ENCODE data around the gene EIF4B. TPM values are rescaled to one million over a fixed set of nuclear protein-coding genes. Genes with fewer than 3 reads are reported as not detected.

EIF4B gene
- total RNA-seq, 2 experiments from 2014 or later: 385 to 474 TPM

GRCh38 chr12:53042607-53043454 lies 36.6 kb downstream of the EIF4B start:
- ChIA-PET CTCF (interaction anchor here (1.3 to 3.2 kb wide), 3 partner anchors 11 to 56 kb away, joined by 3 to 13 read pairs (median 4); partner anchors contain the start of gene SPRYD3), POLR2A (no interaction called here)
- peaks cover 33% of the 10 kb centered on the region for H3K36me3 Mint-ChIP-seq (ENCODE audit: low read depth)
- no peak overlapping the region for H3K4me3 Mint-ChIP-seq
- H3K27ac Mint-ChIP-seq: peak overlapping the region; percentile 43
- no peaks in the 10 kb centered on the region for H3K9me3 Mint-ChIP-seq
- peaks cover 10% of the 10 kb centered on the region for H3K27me3 Mint-ChIP-seq
- H3K4me1 Mint-ChIP-seq: peaks cover 35% of the 10 kb centered on the region
- no peak for DNase-seq

GRCh38 chr12:53044052-53044581 lies 37.9 kb downstream of the EIF4B start:
- CTCF ChIA-PET: interaction anchor here (1.3 to 3.2 kb wide), 5 partner anchors 10 to 36 kb away, joined by 3 to 13 read pairs (median 6); partner anchors contain the start of gene SPRYD3
- H3K27me3 Mint-ChIP-seq: peaks cover 10% of the 10 kb centered on the region
- no peak overlapping the region for H3K27ac Mint-ChIP-seq
- no peak overlapping the region for H3K4me3 Mint-ChIP-seq
- POLR2A ChIA-PET: no interaction called here
- peaks cover 32% of the 10 kb centered on the region for H3K4me1 Mint-ChIP-seq
- peaks cover 21% of the 10 kb centered on the region for H3K36me3 Mint-ChIP-seq (ENCODE audit: low read depth)
- H3K9me3 Mint-ChIP-seq: no peaks in the 10 kb centered on the region
- no peak for DNase-seq

DNA sequence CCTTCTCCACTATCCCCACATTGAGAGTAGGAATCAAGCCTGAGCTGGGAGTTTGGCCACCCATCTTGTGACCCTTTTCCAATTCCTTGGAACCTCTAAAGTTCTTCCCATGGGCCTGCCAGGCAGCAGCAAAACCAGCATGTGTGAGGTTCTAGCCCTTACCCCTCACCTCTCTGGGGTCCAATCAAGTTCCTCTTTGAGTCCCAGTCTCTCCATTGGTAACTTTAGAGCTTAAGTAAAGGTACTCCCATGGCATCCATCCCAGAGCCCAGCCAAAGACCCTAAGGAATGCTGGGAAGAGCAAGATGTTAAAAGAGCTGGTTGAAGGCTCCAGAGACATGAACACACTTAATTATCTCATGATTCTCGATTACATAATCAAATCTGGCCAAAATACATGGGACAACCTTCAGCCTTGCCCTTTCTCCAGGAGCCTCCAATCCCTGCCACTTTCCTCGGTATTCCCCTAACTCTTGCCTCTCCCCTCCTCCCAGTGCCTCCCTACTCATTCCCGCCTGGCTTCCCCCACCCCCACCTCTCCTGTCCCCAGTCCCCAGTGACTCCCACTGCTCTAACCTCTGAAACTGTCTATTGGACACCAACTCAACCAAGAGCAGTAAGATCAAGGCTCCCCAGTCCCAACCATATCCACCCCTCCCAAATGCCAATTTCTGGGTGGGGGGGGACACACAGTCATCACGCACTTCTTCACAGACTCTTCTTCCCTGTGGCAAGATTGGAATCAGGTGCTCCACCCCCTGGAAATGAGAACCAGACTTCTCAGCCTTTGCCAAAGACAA lies 38.8 kb downstream of the EIF4B start:
- H3K27me3 Mint-ChIP-seq: peaks cover 10% of the 10 kb centered on the region
- no peaks in the 10 kb centered on the region for H3K9me3 Mint-ChIP-seq
- H3K4me1 Mint-ChIP-seq: peaks cover 30% of the 10 kb centered on the region
- H3K36me3 Mint-ChIP-seq (ENCODE audit: low read depth): peaks cover 14% of the 10 kb centered on the region
- DNase-seq: no peak
- ChIA-PET POLR2A (no interaction called here), CTCF (interaction anchor here (0.6 to 3.2 kb wide), 7 partner anchors 9 to 178 kb away, joined by 3 to 13 read pairs (median 4); partner anchors contain the start of gene IGFBP6)
- no peak overlapping the region for H3K27ac Mint-ChIP-seq
- no peak overlapping the region for H3K4me3 Mint-ChIP-seq

- no peaks in the 10 kb centered on the region for H3K9me3 Mint-ChIP-seq
- ChIA-PET CTCF (interaction anchor here (1.1 to 3.2 kb wide), 7 partner anchors 9 to 52 kb away, joined by 3 to 13 read pairs (median 8); partner anchors contain the start of genes IGFBP6 and SPRYD3), POLR2A (no interaction called here)
- H3K4me1 Mint-ChIP-seq: peaks cover 30% of the 10 kb centered on the region
- peaks cover 9% of the 10 kb centered on the region for H3K36me3 Mint-ChIP-seq (ENCODE audit: low read depth)
- H3K27ac Mint-ChIP-seq: no peak overlapping the region
- peaks cover 10% of the 10 kb centered on the region for H3K27me3 Mint-ChIP-seq
- DNase-seq: no peak
- H3K4me3 Mint-ChIP-seq: peak overlapping the region; percentile 92
Measured at GRCh38 chr12:53045696-53046045, 39.4 kb downstream of the EIF4B start.

- no peaks in the 10 kb centered on the region for H3K9me3 Mint-ChIP-seq
- CTCF ChIA-PET: interaction anchor here (0.6 to 3.1 kb wide), 9 partner anchors 8 to 370 kb away, joined by 3 to 20 read pairs (median 8); partner anchors contain the start of genes SOAT2 and SPRYD3
- H3K36me3 Mint-ChIP-seq (ENCODE audit: low read depth): peaks cover 2% of the 10 kb centered on the region
- peaks cover 30% of the 10 kb centered on the region for H3K4me1 Mint-ChIP-seq
- DNase-seq: peak; percentile 42
- POLR2A ChIA-PET: no interaction called here
- peaks cover 10% of the 10 kb centered on the region for H3K27me3 Mint-ChIP-seq
- H3K4me3 Mint-ChIP-seq: peak overlapping the region; percentile 92
- peak overlapping the region; percentile 87 for H3K27ac Mint-ChIP-seq
Measured at GRCh38 chr12:53046655-53047220, 40.5 kb downstream of the EIF4B start.

- CTCF ChIA-PET: interaction anchor here (0.6 to 3.1 kb wide), 11 partner anchors 9 to 246 kb away, joined by 3 to 20 read pairs (median 5); partner anchors contain the start of genes EIF4B and SOAT2
- no peaks in the 10 kb centered on the region for H3K36me3 Mint-ChIP-seq (ENCODE audit: low read depth)
- no peaks in the 10 kb centered on the region for H3K9me3 Mint-ChIP-seq
- peaks cover 30% of the 10 kb centered on the region for H3K4me1 Mint-ChIP-seq
- peak overlapping the region; percentile 32 for H3K4me3 Mint-ChIP-seq
- peak overlapping the region; percentile 13 for H3K27ac Mint-ChIP-seq
- peak; percentile 59 for DNase-seq
- H3K27me3 Mint-ChIP-seq: peaks cover 10% of the 10 kb centered on the region
- POLR2A ChIA-PET: no interaction called here
Measured at GRCh38 chr12:53047221-53048032, 41.2 kb downstream of the EIF4B start.

DNA sequence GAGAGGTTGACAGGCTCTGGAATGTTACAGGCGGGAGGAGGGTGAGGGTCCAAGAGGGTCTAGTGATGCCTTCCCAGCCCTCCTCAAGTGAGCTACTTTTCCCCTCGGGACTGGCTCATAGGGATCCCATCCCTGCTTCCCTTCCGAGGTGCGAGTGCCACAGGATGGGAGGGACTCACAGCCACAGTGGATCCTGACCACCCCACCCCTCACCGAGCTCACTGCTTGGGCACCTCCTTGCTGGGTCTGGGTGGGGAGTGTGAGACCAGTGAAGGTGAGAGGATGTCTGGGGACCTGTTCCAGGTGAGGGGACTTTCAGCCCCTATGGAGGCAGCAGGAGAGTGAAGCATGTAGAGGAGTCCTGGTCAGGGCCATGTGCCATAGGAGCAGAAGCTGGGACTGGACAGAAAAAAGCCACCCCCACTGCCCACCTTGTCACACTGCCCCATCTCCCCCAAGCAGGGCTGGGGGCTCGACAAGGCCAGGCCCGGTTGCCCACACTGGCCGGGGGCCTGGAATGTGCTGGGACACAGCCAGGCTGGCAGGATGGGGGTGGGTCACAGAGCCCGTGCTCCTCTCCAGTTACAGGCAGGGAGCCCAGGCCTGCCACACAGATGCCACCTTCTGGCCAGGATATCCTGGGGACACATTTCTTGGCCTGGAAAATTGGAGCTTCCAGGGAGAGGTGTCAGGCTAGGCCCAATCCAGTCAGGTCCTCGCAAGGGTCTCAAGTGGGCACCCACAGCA lies 42.0 kb downstream of the EIF4B start:
- Mint-ChIP-seq H3K4me1 (peaks cover 30% of the 10 kb centered on the region), H3K27me3 (peaks cover 10% of the 10 kb centered on the region), H3K4me3 (peak overlapping the region; percentile 32), H3K36me3 (ENCODE audit: low read depth) (no peaks in the 10 kb centered on the region), H3K9me3 (no peaks in the 10 kb centered on the region), H3K27ac (peak overlapping the region; percentile 13)
- DNase-seq: no peak
- CTCF ChIA-PET: interaction anchor here (0.6 to 3.1 kb wide), 14 partner anchors 8 to 1082 kb away, joined by 3 to 20 read pairs (median 4); partner anchors contain the start of genes EIF4B and SOAT2
- POLR2A ChIA-PET: no interaction called here

- H3K4me3 Mint-ChIP-seq: no peak overlapping the region
- H3K4me1 Mint-ChIP-seq: peaks cover 35% of the 10 kb centered on the region
- CTCF ChIA-PET: interaction anchor here (0.6 to 3.1 kb wide), 8 partner anchors 8 to 1081 kb away, joined by 3 to 20 read pairs (median 4); partner anchors contain the start of gene EIF4B
- peaks cover 10% of the 10 kb centered on the region for H3K27me3 Mint-ChIP-seq
- DNase-seq: no peak
- no peaks in the 10 kb centered on the region for H3K9me3 Mint-ChIP-seq
- POLR2A ChIA-PET: no interaction called here
- H3K27ac Mint-ChIP-seq: no peak overlapping the region
- H3K36me3 Mint-ChIP-seq (ENCODE audit: low read depth): no peaks in the 10 kb centered on the region
Measured at GRCh38 chr12:53048780-53049401, 42.6 kb downstream of the EIF4B start.

DNA sequence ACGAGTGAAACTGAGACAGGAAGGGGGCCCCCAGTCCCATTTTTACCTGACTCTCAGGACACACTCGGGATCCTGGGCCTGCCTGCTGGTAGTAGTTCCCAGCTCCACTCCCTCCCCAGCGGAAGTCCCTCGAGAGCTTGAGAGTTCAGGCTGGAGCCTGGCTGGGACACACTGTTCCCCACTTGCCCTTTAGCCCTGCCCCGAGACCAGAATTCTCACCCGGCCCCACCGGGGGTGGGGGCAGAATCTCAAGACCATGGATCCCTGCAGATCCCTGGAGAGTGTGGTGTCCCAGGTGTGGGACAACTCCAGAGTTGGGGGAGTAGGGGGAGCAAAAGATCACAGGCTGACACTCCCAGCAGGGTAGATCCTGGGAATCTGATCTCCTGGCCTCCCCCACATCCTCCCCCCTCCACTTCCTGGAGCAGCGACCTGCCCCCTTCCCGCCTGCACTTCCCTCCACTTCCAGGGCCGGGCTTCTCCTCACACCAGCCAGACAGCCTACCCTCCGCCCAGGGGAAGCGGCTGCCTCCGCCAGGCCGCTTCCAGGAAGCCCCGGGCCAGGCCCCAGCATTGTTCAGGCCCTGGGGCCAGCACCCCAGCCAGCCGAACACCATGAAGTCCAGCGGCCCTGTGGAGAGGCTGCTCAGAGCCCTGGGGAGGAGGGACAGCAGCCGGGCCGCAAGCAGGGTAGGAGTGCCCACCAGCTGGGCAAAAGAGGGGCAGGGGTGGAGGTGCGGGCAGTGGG lies 43.5 kb downstream of the EIF4B start, which contains the start of gene TNS2:
TNS2 (plus strand) TSS at position 495 of the 748 bp plus-strand sequence; CDS start at position 616, 121 bp downstream.
- Mint-ChIP-seq H3K4me3 (no peak within 1 kb of the TSS), H3K27ac (peak within 1 kb of the TSS; percentile 60), H3K27me3 (peaks cover 8% of the 10 kb centered on the region), H3K36me3 (ENCODE audit: low read depth) (no peaks in the 10 kb centered on the region), H3K9me3 (no peaks in the 10 kb centered on the region), H3K4me1 (peaks cover 40% of the 10 kb centered on the region)
- CTCF ChIA-PET: interaction anchor here (3.1 kb wide), 1 partner anchor 11 kb away, joined by 15 read pairs; no protein-coding TSS in a partner anchor
- POLR2A ChIA-PET: no interaction called here
- no peak for DNase-seq

GRCh38 chr12:53050426-53051057 lies 44.3 kb downstream of the EIF4B start:
- Mint-ChIP-seq H3K36me3 (ENCODE audit: low read depth) (no peaks in the 10 kb centered on the region), H3K4me3 (no peak overlapping the region), H3K27me3 (peaks cover 3% of the 10 kb centered on the region), H3K27ac (peak overlapping the region; percentile 7), H3K4me1 (peaks cover 41% of the 10 kb centered on the region), H3K9me3 (no peaks in the 10 kb centered on the region)
- POLR2A ChIA-PET: no interaction called here
- DNase-seq: no peak
- CTCF ChIA-PET: interaction anchor here (1.4 kb wide), 1 partner anchor 16 kb away, joined by 7 read pairs; no protein-coding TSS in a partner anchor

Measured in activated CD4-positive, alpha-beta T cell treated with anti-CD3 and anti-CD28 coated beads, Interleukin-2, amount 10 ng/mL, durations not matched to agents 7 days and 5 days (primary cell).